Stromal cell of bone marrow (primary cell): ENCODE data around the gene PFKM.
"Not testable (repeated sequence)": the region's sequence is repeated elsewhere in the genome, so short reads cannot be mapped to it uniquely, and the experiment has no call there.

Experiments used
- DNase-seq: peaks from one replicate; pipeline ENCODE4 v3.0.0-alpha.2; 2012; ENCODE audit warnings: low read depth

The PFKM gene

GRCh38 chr12:48111312-48111693, 7.9 kb upstream of the PFKM start:
- DNase-seq: not testable (repeated sequence)

DNA sequence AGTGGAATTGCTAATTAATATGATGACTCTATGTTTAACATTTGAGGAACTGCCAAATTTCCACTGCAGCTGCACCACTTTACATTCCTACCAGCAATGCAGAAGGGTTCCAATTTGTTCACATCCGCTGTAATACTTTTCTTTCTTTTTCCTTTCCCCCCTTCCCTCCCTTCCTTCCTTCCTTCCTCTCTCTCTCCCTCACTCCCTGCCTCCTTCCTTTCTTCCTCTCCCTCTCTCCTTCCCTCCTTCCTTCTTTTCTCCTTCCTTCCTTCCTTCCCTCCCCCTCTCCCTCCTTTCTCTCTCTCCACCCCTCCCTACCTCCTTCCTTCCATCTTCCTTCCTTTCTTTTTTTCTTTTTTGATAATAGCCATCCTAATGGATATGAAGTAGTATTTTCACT, 3.2 kb upstream of the PFKM start:
- no peak for DNase-seq

DNA sequence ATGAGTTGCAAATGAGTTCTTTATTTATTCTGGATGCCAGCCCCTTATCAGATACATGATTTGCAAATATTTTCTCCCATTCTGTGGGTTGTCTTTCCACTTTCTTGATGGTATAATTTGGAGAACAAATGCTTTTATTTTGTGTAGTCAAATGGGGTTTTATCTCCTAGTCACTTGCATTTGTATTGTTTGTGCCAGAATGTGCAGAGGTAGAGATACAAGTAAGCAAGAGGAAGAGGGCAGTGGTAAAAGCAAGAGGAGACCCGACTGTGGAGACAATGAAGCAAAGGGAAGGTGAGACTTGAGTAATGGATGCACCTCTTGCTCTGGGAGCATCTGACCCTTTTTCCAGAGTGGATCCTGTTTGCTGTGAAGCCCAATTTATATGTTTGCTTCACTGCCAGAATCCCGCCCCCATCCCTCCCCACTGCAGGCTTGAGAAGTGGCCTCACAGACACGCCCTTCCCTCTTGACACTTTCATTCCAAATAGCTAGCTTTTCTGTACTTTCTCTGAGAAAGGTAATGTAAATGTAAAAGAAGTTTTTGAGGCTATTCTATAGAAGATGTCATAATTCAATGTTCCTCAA, 786 bp upstream of the PFKM start:
- DNase-seq: no peak

DNA sequence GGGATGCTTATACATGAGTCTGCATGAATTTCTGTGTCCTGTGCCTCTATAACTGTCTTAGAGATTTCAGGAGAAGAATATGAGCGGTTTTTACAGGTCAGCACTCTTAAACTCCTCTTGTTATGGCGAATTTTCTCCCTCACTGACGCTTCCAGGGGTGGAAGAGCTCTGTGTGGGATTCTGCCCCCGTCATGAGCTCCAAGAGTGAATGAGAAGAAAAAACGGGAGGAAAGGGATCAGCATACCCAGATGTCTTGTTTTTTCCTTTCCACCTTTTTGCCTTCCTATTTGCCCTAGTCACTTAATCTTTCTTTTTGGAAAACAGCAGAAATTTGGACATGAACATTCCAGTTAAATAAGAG, 651 bp downstream of the PFKM start:
- DNase-seq: no peak

DNA sequence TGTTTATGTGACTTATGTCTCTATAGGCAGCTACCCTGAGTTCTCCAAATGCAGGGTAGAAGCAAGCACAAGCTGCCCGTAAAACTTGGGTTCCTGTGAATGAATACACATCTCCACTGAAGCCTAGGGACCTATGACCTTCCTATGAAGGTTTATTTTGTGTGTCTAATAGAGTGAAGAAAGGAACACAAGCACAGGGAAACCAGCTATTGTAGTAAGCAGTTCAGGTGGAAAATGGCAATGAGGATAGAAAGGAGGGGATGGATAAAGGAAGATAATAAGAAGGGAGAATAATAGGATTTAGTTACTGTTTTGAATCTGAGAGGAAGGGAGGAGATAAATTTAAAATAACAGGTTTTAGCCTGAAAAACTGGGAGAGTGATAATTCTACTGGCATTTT, 2.4 kb downstream of the PFKM start:
- no peak for DNase-seq

DNA sequence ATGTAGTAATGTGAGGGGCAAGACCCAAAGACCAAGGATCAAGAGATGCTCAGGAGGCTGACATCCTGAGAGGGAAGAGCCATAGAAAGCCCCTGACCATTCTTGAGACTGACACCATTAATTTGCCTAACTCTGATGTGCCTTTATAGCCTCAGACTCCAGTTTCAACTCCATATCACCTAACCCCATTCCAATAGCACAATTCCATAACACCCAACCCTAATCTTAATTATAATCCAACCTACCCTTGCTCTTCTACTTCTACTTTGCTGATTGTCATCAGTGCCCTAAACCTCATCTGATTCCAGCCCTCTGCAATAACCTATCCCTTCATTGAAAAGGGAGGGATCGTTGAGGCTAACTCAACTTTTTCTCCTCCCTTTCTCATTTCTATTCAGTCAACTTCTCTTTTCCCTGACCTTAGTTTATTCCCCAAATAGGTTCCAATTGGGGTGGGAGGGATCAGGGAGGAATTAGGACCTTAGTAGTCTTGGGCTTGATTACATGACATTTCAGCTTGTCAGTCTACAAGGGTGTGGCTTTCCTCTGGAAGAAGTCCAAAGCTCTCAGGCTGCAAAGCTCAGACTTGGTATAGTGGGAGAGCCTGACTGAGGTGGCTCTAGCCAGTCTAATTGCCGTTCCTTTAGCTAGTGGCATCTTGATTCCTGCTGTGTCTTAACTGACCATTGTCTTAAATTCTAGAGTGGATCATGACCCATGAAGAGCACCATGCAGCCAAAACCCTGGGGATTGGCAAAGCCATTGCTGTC, 3.1 kb downstream of the PFKM start:
- no peak for DNase-seq

- DNase-seq: no peak
These were observed 4.0 kb downstream of the PFKM start for GRCh38 chr12:48123169-48123568.

GRCh38 chr12:48125542-48125941, 6.4 kb downstream of the PFKM start:
- DNase-seq: not testable (repeated sequence)

GRCh38 chr12:48125985-48126384, 6.8 kb downstream of the PFKM start:
- DNase-seq: no peak

- DNase-seq: no peak
These were observed 7.9 kb downstream of the PFKM start for GRCh38 chr12:48126953-48127630.

DNA sequence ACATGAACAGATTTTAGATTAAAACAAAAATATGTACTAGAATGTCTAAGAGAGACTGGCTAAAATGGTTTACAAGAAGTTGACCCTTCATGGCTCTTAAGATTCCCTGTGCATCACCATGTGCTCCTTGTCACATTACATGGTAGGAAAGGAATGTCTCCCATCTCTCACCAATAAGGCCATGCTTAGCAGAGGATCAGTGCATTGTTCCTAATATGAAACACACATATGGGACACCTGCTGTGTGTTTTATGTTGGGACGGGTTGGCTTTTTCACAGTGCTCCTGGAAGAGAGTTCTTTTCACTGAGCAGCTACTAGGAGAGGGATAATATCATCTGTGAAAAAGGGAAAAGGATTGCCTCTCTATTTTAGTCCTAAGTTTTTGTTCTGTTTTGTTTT, 9.6 kb downstream of the PFKM start:
- DNase-seq: no peak

DNA sequence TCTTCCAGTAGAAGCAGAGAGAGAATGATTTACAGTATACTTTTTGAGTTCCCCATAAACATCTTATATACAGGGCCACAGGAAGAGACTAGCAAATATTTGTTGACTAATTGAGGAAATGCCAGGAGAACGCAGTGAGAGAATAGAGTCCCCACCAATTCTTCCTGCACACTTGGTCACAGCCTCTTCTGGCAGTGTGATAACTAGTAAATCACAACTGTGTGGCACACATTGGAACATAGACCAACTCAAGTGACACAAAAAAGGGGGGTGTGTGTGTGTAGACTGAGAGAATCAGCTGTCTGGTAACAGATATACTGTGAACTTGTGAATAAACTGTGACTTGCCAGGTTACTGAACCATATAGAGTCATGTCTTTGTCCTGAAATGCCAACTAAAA, 10.2 kb downstream of the PFKM start:
- no peak for DNase-seq

DNA sequence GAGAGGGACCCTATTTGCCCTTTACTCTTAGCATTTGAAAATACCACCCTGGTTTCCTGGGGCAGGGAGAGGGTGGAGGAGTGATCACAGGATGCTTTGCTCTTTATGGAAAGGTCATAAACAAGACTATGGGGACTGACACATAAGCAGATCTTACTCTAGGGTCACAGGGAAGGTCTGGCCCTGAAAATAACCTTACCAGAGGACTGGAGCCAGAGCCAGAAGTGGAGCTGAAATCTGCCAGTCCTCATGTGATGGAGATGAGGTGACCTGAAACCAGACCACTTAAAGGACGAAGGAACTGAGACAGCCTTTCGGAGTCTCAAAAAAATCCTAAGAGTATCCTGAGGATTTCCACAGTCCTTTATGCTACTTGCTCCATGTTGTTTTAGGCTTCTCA, 12.4 kb downstream of the PFKM start:
- DNase-seq: no peak

DNA sequence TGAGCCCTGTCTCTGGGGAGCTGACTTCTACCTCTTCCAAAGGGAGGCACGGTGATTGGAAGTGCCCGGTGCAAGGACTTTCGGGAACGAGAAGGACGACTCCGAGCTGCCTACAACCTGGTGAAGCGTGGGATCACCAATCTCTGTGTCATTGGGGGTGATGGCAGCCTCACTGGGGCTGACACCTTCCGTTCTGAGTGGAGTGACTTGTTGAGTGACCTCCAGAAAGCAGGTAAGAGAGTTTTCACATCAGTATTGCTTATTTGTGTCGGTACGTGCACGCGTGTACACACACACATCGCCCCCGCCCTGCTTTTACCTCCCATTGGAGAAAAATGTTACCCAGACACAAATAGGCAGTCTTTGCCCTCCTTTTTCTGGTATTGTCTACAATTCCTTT, 13.7 kb downstream of the PFKM start:
- no peak for DNase-seq

DNA sequence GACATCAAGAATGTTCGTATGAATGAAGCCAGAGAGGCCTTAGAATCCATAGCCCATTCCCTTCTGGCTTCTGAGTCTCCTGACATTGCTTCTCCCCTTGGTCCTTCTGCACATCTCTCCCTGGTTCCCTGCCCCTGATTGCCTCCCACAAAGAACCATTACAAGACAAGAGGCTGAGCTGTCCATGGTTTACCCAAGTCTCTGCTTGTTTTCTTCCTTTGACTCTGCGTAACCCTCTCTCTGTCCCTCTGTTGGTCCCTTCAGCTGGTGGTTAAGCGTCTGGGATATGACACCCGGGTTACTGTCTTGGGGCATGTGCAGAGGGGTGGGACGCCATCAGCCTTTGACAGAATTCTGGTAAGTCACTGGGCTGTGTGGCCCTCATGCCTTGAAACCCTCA, 15.9 kb downstream of the PFKM start:
- DNase-seq: no peak

GRCh38 chr12:48142818-48143674, 23.9 kb downstream of the PFKM start:
- no peak for DNase-seq

DNA sequence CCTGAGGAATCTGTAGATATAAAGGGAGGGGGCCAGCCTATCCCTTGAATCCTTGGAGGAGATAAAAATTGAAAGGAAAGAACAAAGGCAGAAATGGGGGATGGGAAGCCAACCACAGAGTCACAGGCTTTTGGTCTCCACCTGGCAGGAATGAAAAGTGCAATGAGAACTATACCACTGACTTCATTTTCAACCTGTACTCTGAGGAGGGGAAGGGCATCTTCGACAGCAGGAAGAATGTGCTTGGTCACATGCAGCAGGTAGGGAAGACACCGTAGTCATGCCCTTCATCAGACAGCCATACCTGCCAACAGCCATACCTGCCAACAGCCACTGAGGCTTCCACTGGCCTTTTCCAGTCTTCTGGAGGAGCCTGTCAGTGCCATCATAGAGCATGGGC, 24.7 kb downstream of the PFKM start:
- no peak for DNase-seq

DNA sequence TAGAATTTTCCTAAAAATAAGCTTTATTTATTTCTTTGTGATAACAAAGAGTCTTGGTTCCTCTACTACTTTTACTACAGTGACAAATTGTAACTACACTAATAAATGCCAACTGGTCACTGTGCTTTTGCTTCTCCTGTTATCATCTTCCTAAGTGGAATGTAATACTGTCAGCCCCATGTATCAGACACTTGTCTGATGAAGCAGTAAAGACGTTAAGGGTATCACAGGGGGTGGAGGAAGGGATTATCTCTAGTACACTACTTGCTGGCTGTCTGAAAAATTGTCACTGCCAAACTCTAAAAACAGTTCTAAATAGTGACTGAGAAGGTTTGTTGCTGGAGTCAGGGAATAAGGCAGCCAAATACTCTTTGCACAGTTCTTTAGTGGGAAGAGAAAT, 26.8 kb downstream of the PFKM start:
- no peak for DNase-seq

- no peak for DNase-seq
These were observed 32.1 kb downstream of the PFKM start for GRCh38 chr12:48151103-48151771.

- not testable (repeated sequence) for DNase-seq
These were observed 36.6 kb downstream of the PFKM start for GRCh38 chr12:48155786-48156185.

DNA sequence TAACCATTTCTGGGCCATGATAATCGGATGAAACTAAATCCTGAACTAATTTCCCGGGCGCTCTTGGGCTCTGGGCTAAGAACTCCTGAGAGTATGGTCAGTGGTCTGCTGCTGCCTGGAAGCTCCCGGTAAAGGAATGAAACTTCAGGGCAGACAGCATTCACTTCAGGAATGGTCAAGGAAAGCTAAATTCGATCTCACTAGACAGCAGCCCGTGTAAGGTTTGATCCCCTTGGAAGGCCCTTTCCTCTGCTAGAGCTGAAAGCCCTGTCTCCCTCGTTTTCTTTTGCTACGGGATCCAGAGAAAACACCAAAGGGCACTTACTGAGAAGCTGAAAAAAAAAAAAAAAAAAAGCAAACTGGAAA, 37.5 kb downstream of the PFKM start:
- no peak for DNase-seq
